WTC11 (cell line): Measurements from ENCODE around the gene CPVL. TPM values are rescaled to one million over a fixed set of nuclear protein-coding genes. Genes with fewer than 3 reads are reported as not detected.

ENCODE experiments used
- ATAC-seq: fragments of 200-7000 bp; cut with Tn5 transposase; 2 replicates; pipeline ENCODE4 v1.10.0; 2021; ENCODE audit warnings: mild to moderate bottlenecking, moderate library complexity
- CTCF ChIA-PET: fragments of 300-600 bp; sonication (Branson Sonifier 250); formaldehyde crosslinking; loops from one replicate; lab custom pipeline; 2021; ENCODE audit warnings: antibody characterized with exemption; lab: Charles Lee
- POLR2A ChIA-PET: fragments of 350-600 bp; sonication (Branson Sonifier 250); formaldehyde crosslinking; loops from one replicate; lab custom pipeline; 2021; ENCODE audit warnings: antibody characterized with exemption; lab: Charles Lee
- DNase-seq: peaks from one replicate; pipeline ENCODE4 v3.0.0; 2021; ENCODE audit warnings: low spot score
- H3K27ac Mint-ChIP-seq: 2 replicates; pipeline ENCODE4 v1.8.0; 2021; ENCODE audit warnings: mixed read lengths
- H3K27me3 Mint-ChIP-seq: 2 replicates; pipeline ENCODE4 v1.8.0; 2021; ENCODE audit warnings: low read depth, mild to moderate bottlenecking, moderate library complexity, mixed read lengths
- H3K36me3 Mint-ChIP-seq: 2 replicates; pipeline ENCODE4 v1.8.0; 2021; ENCODE audit warnings: mixed read lengths
- H3K4me1 Mint-ChIP-seq: 2 replicates; pipeline ENCODE4 v1.8.0; 2022; ENCODE audit warnings: mixed read lengths
- H3K4me3 Mint-ChIP-seq: 2 replicates; pipeline ENCODE4 v1.8.0; 2021; ENCODE audit warnings: mild to moderate bottlenecking, moderate library complexity, mixed read lengths
- H3K9me3 Mint-ChIP-seq: 2 replicates; pipeline ENCODE4 v1.8.0; 2021; ENCODE audit warnings: mixed read lengths
- ARID4B ChIP-seq: sonication (generic); formaldehyde crosslinking; IDR thresholded peaks from 2 replicates; pipeline ENCODE4 v1.8.0; 2023; ENCODE audit warnings: missing genetic modification reagents, mild to moderate bottlenecking, borderline replicate concordance
- E2F4 ChIP-seq: sonication (generic); formaldehyde crosslinking; IDR thresholded peaks from 2 replicates; pipeline ENCODE4 v1.8.1; 2022; ENCODE audit warnings: low read depth, mild to moderate bottlenecking, moderate library complexity, missing genetic modification reagents, borderline replicate concordance
- EMX1 ChIP-seq: fragments of 250-450 bp; sonication (Bioruptor Pico); IDR thresholded peaks from 2 replicates; pipeline ENCODE4 v1.8.0; 2021; ENCODE audit warnings: mild to moderate bottlenecking
- ETV6 ChIP-seq: sonication (generic); formaldehyde crosslinking; IDR thresholded peaks from 2 replicates; pipeline ENCODE4 v1.8.1; 2022; ENCODE audit warnings: mild to moderate bottlenecking, missing genetic modification reagents
- FOXK1 ChIP-seq: sonication (generic); formaldehyde crosslinking; IDR thresholded peaks from 2 replicates; pipeline ENCODE4 v1.8.0; 2022; ENCODE audit warnings: mild to moderate bottlenecking, moderate library complexity, missing genetic modification reagents
- GRHL2 ChIP-seq: fragments of 250-450 bp; sonication (Bioruptor Pico); IDR thresholded peaks from 2 replicates; pipeline ENCODE4 v1.8.0; 2022; ENCODE audit warnings: mild to moderate bottlenecking, moderate library complexity; ENCODE audit not compliant: insufficient replicate concordance, severe bottlenecking
- NFYB ChIP-seq: sonication (generic); formaldehyde crosslinking; conservative IDR thresholded peaks from 2 replicates; pipeline ENCODE4 v1.8.0; 2022; ENCODE audit warnings: low read depth, missing genetic modification reagents
- NR2C2 ChIP-seq: sonication (generic); formaldehyde crosslinking; IDR thresholded peaks from 2 replicates; pipeline ENCODE4 v1.8.0; 2022; ENCODE audit warnings: mild to moderate bottlenecking, missing genetic modification reagents
- NR3C1 ChIP-seq: sonication (generic); formaldehyde crosslinking; conservative IDR thresholded peaks from 2 replicates; pipeline ENCODE4 v1.8.1; 2023; ENCODE audit warnings: low read depth, mild to moderate bottlenecking, missing genetic modification reagents
- SP1 ChIP-seq: sonication (generic); formaldehyde crosslinking; conservative IDR thresholded peaks from 2 replicates; pipeline ENCODE4 v1.8.1; 2022; ENCODE audit warnings: missing genetic modification reagents
- STAT6 ChIP-seq: sonication (generic); formaldehyde crosslinking; conservative IDR thresholded peaks from 2 replicates; pipeline ENCODE4 v1.8.1; 2023; ENCODE audit warnings: mild to moderate bottlenecking, low read depth, missing genetic modification reagents, moderate library complexity
- ZNF232 ChIP-seq: sonication (generic); formaldehyde crosslinking; IDR thresholded peaks from 2 replicates; pipeline ENCODE4 v1.8.0; 2022; ENCODE audit warnings: mild to moderate bottlenecking, missing genetic modification reagents
- ZNF317 ChIP-seq: sonication (generic); formaldehyde crosslinking; IDR thresholded peaks from 2 replicates; pipeline ENCODE4 v1.8.1; 2023; ENCODE audit warnings: low read depth, mild to moderate bottlenecking, moderate library complexity, missing genetic modification reagents, borderline replicate concordance
- total RNA-seq: library from RNA; stranded (reverse); gene quantifications from 3 replicates; pipeline ENCODE4 v1.2.3, GENCODE V29; 2021

Gene CPVL
- total RNA-seq, 1 experiment from 2014 or later = 34.2 TPM

DNA sequence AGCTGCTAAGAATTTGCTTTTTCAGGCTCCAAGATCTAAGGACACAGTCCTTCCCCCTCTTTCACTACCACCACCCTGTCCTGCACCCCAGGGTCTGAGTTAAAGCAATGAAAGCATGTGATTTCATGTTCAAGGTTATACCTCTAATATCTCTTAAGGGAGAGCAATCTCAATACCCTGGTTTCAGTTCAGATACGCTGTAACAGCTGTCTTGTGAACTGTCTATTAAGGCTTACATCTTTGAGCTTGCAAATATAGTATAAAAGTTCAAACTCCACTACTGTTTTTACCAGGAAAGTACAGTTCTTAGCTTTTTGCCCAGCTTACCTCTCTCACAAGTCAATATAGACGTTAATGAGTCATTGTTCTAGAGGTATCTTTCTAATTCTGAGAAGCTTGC lies 2.6 kb downstream of the CPVL start:
- no peaks in the 10 kb centered on the region for H3K9me3 Mint-ChIP-seq
- H3K27me3 Mint-ChIP-seq = peaks cover 13% of the 10 kb centered on the region
- no peak overlapping the region for H3K4me3 Mint-ChIP-seq
- no peak overlapping the region for H3K27ac Mint-ChIP-seq
- TF ChIP-seq NR3C1 (CRISPR knock-in tag) (no peak), STAT6 (CRISPR knock-in tag) (no peak), ZNF317 (CRISPR knock-in tag) (no peak), EMX1 (CRISPR knock-in tag) (no peak), ARID4B (CRISPR knock-in tag) (no peak), SP1 (CRISPR knock-in tag) (no peak), GRHL2 (CRISPR knock-in tag) (no peak), E2F4 (CRISPR knock-in tag) (no peak), FOXK1 (CRISPR knock-in tag) (no peak), ETV6 (no peak), NR2C2 (CRISPR knock-in tag) (no peak), NFYB (CRISPR knock-in tag) (no peak)
- TF ChIP-seq, all 79 proteins: peak for 0
- peaks cover under 1% of the 10 kb centered on the region; the same call in 1 of the 2 replicates for H3K36me3 Mint-ChIP-seq
- H3K4me1 Mint-ChIP-seq = peaks cover 19% of the 10 kb centered on the region
- CTCF ChIA-PET = interaction anchor here (0.5 kb wide), 1 partner anchor 46 kb away, joined by 3 read pairs; no protein-coding TSS in a partner anchor
- ATAC-seq (no peak), DNase-seq (no peak)
- POLR2A ChIA-PET = interaction anchor here (0.7 kb wide), 1 partner anchor 13 kb away, joined by 4 read pairs; no protein-coding TSS in a partner anchor

DNA sequence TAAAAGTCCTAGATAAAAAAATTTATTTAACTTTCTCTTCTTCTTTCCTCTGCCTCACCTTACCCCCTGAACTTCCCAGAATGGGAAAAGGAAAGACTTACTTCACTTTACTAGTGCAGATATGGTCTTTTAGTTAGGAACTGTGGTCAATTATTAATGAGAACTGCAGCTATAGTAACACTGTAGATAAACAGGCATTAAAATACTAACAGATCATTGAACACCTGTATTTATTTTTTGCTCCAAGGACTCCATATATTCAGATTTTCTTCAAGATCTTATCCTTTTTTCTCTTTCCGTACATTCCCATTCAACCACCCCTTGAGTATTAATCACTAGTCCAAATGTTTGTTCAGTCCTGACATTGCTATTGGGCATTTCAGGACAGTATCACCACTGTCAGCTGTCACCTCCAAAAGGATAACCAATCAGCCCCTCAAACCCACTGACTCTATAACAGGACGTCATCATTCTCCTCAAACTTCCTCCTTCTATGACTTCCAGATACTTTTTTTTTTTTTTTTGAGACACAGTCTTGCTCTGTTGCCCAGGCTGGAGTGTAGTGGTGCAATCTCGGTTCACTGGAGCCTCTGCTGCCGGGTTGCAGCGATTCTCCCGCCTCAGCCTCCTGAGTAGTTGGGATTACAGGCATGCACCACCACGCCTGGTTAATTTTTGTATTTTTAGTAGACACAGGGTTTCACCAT lies 4.2 kb downstream of the CPVL start:
- no peaks in the 10 kb centered on the region for H3K9me3 Mint-ChIP-seq
- H3K27me3 Mint-ChIP-seq = peaks cover 13% of the 10 kb centered on the region
- ATAC-seq (no peak), DNase-seq (no peak)
- TF ChIP-seq ZNF232 (CRISPR knock-in tag) = no peak
- H3K4me1 Mint-ChIP-seq = peaks cover 19% of the 10 kb centered on the region
- H3K27ac Mint-ChIP-seq = no peak overlapping the region
- H3K4me3 Mint-ChIP-seq = no peak overlapping the region
- ChIA-PET CTCF (interaction anchor here (0.7 to 1.5 kb wide), 3 partner anchors 10 to 155 kb away, joined by 3 to 5 read pairs (median 4); no protein-coding TSS in a partner anchor), POLR2A (no interaction called here)
- no peaks in the 10 kb centered on the region for H3K36me3 Mint-ChIP-seq
